ENCODE measurements around the gene TAF9.

DNA sequence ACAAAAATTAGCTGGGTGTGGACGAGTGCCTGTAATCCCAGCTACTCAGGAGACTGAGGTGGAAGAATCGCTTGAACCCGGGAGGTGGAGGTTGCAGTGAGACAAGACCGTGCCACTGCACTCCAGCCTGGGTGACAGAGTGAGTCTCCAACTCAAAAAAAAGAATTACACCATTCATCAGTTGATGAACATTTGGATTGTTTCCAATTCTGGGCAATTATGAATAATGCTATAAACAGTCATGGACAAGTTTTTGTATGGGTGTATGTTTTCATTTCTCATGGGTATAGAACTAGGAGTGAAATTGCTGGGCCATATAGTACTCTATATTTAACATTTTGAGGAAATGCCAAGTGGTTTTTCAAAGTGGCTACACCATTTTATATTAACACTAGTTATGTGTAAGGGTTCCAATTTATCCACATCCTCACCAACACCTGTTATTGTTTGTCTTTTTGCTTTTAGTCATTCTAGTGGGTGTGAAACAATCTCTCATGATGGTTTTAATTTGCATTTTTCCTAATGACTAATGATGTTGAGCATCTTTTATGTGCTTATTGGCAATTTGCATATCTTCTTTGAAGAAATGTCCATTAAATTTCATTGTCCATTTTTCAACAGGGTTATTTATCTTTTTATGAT is 27.7 kb downstream of the TAF9 start:
- TF ChIP-seq, protein P1, sequence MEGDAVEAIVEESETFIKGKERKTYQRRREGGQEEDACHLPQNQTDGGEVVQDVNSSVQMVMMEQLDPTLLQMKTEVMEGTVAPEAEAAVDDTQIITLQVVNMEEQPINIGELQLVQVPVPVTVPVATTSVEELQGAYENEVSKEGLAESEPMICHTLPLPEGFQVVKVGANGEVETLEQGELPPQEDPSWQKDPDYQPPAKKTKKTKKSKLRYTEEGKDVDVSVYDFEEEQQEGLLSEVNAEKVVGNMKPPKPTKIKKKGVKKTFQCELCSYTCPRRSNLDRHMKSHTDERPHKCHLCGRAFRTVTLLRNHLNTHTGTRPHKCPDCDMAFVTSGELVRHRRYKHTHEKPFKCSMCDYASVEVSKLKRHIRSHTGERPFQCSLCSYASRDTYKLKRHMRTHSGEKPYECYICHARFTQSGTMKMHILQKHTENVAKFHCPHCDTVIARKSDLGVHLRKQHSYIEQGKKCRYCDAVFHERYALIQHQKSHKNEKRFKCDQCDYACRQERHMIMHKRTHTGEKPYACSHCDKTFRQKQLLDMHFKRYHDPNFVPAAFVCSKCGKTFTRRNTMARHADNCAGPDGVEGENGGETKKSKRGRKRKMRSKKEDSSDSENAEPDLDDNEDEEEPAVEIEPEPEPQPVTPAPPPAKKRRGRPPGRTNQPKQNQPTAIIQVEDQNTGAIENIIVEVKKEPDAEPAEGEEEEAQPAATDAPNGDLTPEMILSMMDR (IDR thresholded peaks at IDR 0.05): no peak
- TF ChIP-seq TAF1 (IDR thresholded peaks at IDR 0.05; ENCODE audit: borderline replicate concordance, low read depth, low read length) (no peak), SIN3A (IDR thresholded peaks at IDR 0.05; ENCODE audit: borderline replicate concordance, low read depth, low read length) (no peak), MXI1 (IDR thresholded peaks at IDR 0.05; ENCODE audit: low read depth, low read length) (no peak), POLR2AphosphoS5 (IDR thresholded peaks at IDR 0.05; ENCODE audit: low read depth, low read length) (no peak), JUND (IDR thresholded peaks at IDR 0.05) (no peak), RAD21 (IDR thresholded peaks at IDR 0.05; ENCODE audit: low read length) (no peak), RCOR1 (IDR thresholded peaks at IDR 0.05; ENCODE audit: low read length) (no peak)
- TF ChIP-seq, protein P2, sequence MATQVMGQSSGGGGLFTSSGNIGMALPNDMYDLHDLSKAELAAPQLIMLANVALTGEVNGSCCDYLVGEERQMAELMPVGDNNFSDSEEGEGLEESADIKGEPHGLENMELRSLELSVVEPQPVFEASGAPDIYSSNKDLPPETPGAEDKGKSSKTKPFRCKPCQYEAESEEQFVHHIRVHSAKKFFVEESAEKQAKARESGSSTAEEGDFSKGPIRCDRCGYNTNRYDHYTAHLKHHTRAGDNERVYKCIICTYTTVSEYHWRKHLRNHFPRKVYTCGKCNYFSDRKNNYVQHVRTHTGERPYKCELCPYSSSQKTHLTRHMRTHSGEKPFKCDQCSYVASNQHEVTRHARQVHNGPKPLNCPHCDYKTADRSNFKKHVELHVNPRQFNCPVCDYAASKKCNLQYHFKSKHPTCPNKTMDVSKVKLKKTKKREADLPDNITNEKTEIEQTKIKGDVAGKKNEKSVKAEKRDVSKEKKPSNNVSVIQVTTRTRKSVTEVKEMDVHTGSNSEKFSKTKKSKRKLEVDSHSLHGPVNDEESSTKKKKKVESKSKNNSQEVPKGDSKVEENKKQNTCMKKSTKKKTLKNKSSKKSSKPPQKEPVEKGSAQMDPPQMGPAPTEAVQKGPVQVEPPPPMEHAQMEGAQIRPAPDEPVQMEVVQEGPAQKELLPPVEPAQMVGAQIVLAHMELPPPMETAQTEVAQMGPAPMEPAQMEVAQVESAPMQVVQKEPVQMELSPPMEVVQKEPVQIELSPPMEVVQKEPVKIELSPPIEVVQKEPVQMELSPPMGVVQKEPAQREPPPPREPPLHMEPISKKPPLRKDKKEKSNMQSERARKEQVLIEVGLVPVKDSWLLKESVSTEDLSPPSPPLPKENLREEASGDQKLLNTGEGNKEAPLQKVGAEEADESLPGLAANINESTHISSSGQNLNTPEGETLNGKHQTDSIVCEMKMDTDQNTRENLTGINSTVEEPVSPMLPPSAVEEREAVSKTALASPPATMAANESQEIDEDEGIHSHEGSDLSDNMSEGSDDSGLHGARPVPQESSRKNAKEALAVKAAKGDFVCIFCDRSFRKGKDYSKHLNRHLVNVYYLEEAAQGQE (IDR thresholded peaks at IDR 0.05; ENCODE audit: low read depth, low read length): no peak
- TF ChIP-seq, protein P3, sequence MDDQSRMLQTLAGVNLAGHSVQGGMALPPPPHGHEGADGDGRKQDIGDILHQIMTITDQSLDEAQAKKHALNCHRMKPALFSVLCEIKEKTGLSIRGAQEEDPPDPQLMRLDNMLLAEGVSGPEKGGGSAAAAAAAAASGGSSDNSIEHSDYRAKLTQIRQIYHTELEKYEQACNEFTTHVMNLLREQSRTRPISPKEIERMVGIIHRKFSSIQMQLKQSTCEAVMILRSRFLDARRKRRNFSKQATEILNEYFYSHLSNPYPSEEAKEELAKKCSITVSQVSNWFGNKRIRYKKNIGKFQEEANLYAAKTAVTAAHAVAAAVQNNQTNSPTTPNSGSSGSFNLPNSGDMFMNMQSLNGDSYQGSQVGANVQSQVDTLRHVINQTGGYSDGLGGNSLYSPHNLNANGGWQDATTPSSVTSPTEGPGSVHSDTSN (IDR thresholded peaks at IDR 0.05): no peak
